K562 (cell line): ENCODE measurements around the gene KLF2. TPM values are rescaled to one million over a fixed set of nuclear protein-coding genes. Genes with fewer than 3 reads are reported as not detected.

Experiments used
- CBFA2T2 ChIP-seq: fragments of 450-650 bp; conservative IDR thresholded peaks from 2 replicates; pipeline ENCODE4 v1.6.1; 2017; ENCODE audit warnings: mild to moderate bottlenecking
- CEBPB ChIP-seq: fragments of 450-650 bp; IDR thresholded peaks from 2 replicates; pipeline ENCODE4 v1.6.1; 2016; ENCODE audit warnings: missing genetic modification characterization, missing compliant biosample characterization
- CREM ChIP-seq: IDR thresholded peaks from 2 replicates; pipeline ENCODE4 v1.6.1; 2014; ENCODE audit warnings: antibody characterized with exemption, low read depth
- E2F5 ChIP-seq: sonication (generic); formaldehyde crosslinking; IDR thresholded peaks from 2 replicates; pipeline ENCODE4 v1.8.0; 2022; ENCODE audit warnings: mild to moderate bottlenecking, missing genetic modification reagents
- GATA2 ChIP-seq: sonication (generic); formaldehyde crosslinking; IDR thresholded peaks from 2 replicates; pipeline ENCODE4 v1.4.0; 2020; ENCODE audit warnings: mild to moderate bottlenecking, missing genetic modification reagents
- NRF1 ChIP-seq, 2 experiments: fragments of 450-650 bp; IDR thresholded peaks in 1 of 2; conservative IDR thresholded peaks in 1 of 2; 2 replicates each; pipeline ENCODE4 v1.6.1; 2014; ENCODE audit warnings: mild to moderate bottlenecking in 2 of 2
- PHB2 ChIP-seq: fragments of 450-650 bp; IDR thresholded peaks from 2 replicates; pipeline ENCODE4 v1.6.1; 2017; ENCODE audit warnings: low read depth
- PTBP1 ChIP-seq: fragments of 200-400 bp; formaldehyde crosslinking; IDR thresholded peaks from 2 replicates; pipeline ENCODE4 v1.6.1; 2017; ENCODE audit warnings: low read depth, low read length
- RBM34 ChIP-seq: fragments of 200-400 bp; formaldehyde crosslinking; IDR thresholded peaks from 2 replicates; pipeline ENCODE4 v1.6.1; 2018; ENCODE audit warnings: low read length, borderline replicate concordance; ENCODE audit not compliant: insufficient read depth
- REST ChIP-seq, 2 experiments: fragments of 450-650 bp; formaldehyde crosslinking in 1 of 2; IDR thresholded peaks; 2 replicates each; pipeline versions ENCODE4 v1.4.0 to v1.6.1; 2014 to 2020; ENCODE audit warnings: mild to moderate bottlenecking in 2 of 2, borderline replicate concordance in 1 of 2, low read depth in 1 of 2
- TCF7 ChIP-seq: sonication (generic); IDR thresholded peaks from 2 replicates; pipeline ENCODE4 v1.6.1; 2016; ENCODE audit warnings: antibody characterized with exemption, borderline replicate concordance
- ZBTB1 ChIP-seq: sonication (generic); formaldehyde crosslinking; IDR thresholded peaks from 2 replicates; pipeline ENCODE4 v1.8.1; 2023; ENCODE audit warnings: missing genetic modification reagents, low read depth, mild to moderate bottlenecking, borderline replicate concordance
- ZNF133 ChIP-seq: fragments of 250-450 bp; sonication (Bioruptor Pico); IDR thresholded peaks from 2 replicates; pipeline ENCODE4 v1.4.0; 2020; ENCODE audit warnings: mild to moderate bottlenecking
- ZNF384 ChIP-seq: IDR thresholded peaks from 2 replicates; pipeline ENCODE4 v1.6.1; 2012; ENCODE audit warnings: low read depth, low read length, improper control_type of control experiment
- ZNF395 ChIP-seq: fragments of 200-800 bp; sonication (Bioruptor generic); IDR thresholded peaks from 2 replicates; pipeline ENCODE4 v1.6.1; 2017; ENCODE audit warnings: missing genetic modification characterization, missing compliant biosample characterization
- ZNF512 ChIP-seq: IDR thresholded peaks from 2 replicates; pipeline ENCODE4 v1.6.1; 2016; ENCODE audit warnings: missing genetic modification characterization, missing compliant biosample characterization
- ZNF584 ChIP-seq: fragments of 200-800 bp; sonication (Bioruptor generic); IDR thresholded peaks from 2 replicates; pipeline ENCODE4 v1.6.1; 2016; ENCODE audit warnings: low read depth, mild to moderate bottlenecking, missing genetic modification characterization, missing compliant biosample characterization
- polyA plus RNA-seq, 8 experiments: library from polyadenylated mRNA; depleted of rRNA in 4 of 8; stranded (reverse) in 5 of 8; unstranded in 3 of 8; fragments of >200 nt; fragmentation: Nextera tagmentation in 2 of 8; fragmentation: Illumina TruSeq in 1 of 8; extraction: Ambion mirVana in 2 of 8; extraction: Trizol in 1 of 8; gene quantifications; 2 replicates each; pipeline versions ENCODE4 v1.2.1 to v1.2.3, GENCODE V29; 2011 to 2014; ENCODE audit warnings: inconsistent platforms in 1 of 8, missing spikeins in 1 of 8
- total RNA-seq, 7 experiments: library from RNA; depleted of rRNA in 6 of 7; stranded (reverse); fragments of >200 nt in 6 of 7; fragmentation: Illumina TruSeq in 2 of 7; extraction: Trizol in 2 of 7; gene quantifications; 2 replicates each; pipeline versions ENCODE4 v1.2.1 to v1.2.3, GENCODE V29; 2011 to 2021; ENCODE audit warnings: low replicate concordance in 1 of 7

Gene KLF2
- total and polyA plus RNA-seq, 9 of the 15 experiments (the other 6 are each of a cell fraction or from before 2014, with no cell fraction given) = 0.07 to 0.71 TPM; not detected in 7

GRCh38 chr19:16371540-16371986 lies 46.9 kb downstream of the KLF2 start (continued):
- TF ChIP-seq CEBPB (no peak), NRF1 (conservative IDR thresholded peaks at IDR 0.05 in 1 of 2, IDR thresholded peaks at IDR 0.05 in 1 of 2) (peak; percentile 59 to 63), ZNF584 (CRISPR knock-in tag) (peak; percentile 71), RBM34 (no peak), CBFA2T2 (peak; percentile 56), ZNF384 (peak; percentile 74; the same call in 1 of the 2 replicates), GATA2 (no peak), REST (IDR thresholded peaks at IDR 0.05; ENCODE audit: borderline replicate concordance) (peak; percentile 21; the same call in 1 of the 2 replicates), REST (CRISPR knock-in tag; IDR thresholded peaks at IDR 0.05; ENCODE audit: low read depth) (no peak), ZNF133 (no peak), PTBP1 (no peak), PHB2 (no peak), ZNF395 (CRISPR knock-in tag) (peak; percentile 70; the same call in 1 of the 2 replicates), ZBTB1 (CRISPR knock-in tag) (no peak), ZNF512 (tag) (no peak), E2F5 (CRISPR knock-in tag) (no peak), TCF7 (no peak), CREM (peak; percentile 38; the same call in 1 of the 2 replicates)
